ENCODE measurements around the gene ASPSCR1. TPM values are rescaled to one million over a fixed set of nuclear protein-coding genes. Genes with fewer than 3 reads are reported as not detected.

The ASPSCR1 gene
- total and polyA plus RNA-seq, 10 of the 15 experiments (the other 5 are each of a cell fraction or from before 2014, with no cell fraction given): 1.5 to 48.4 (median 25.4) TPM

GRCh38 chr17:82037092-82037888 is 59.9 kb downstream of the ASPSCR1 start, which contains the start of gene DCXR (continued):
- TF ChIP-seq ZNF592 (IDR thresholded peaks at IDR 0.05) (peak; percentile 48; the same call in 1 of the 2 replicates), ZBTB40 (IDR thresholded peaks at IDR 0.05; ENCODE audit: borderline replicate concordance) (no peak), KLF5 (IDR thresholded peaks at IDR 0.05; ENCODE audit: partially characterized antibody) (peak; percentile 66), NKRF (conservative IDR thresholded peaks at IDR 0.05) (peak; percentile 96), GATAD2B (conservative IDR thresholded peaks at IDR 0.05; ENCODE audit: low read depth) (peak; percentile 97), CHD4 (IDR thresholded peaks at IDR 0.05) (no peak), EED (IDR thresholded peaks at IDR 0.05; ENCODE audit: low read depth) (no peak), IKZF1 (conservative IDR thresholded peaks at IDR 0.05) (peak; percentile 80), ATF2 (IDR thresholded peaks at IDR 0.05; ENCODE audit: low read length) (no peak), SIN3A (IDR thresholded peaks at IDR 0.05; ENCODE audit: low read depth, low read length) (no peak; the same call in 1 of the 2 replicates), RCOR1 (conservative IDR thresholded peaks at IDR 0.05; ENCODE audit: low read depth, low read length) (no peak), PBX3 (IDR thresholded peaks at IDR 0.05; ENCODE audit: insufficient replicate concordance, low read depth, low read length) (peak; percentile 79), STAT1 (conservative IDR thresholded peaks at IDR 0.05) (0 out of 2 replicates have a peak, but pooled peaks have one; percentile 48), ZNF207 (IDR thresholded peaks at IDR 0.05; ENCODE audit: borderline replicate concordance) (peak; percentile 86), POLR2AphosphoS2 (IDR thresholded peaks at IDR 0.05; ENCODE audit: low read depth, low read length) (peak; percentile 87), CREB1 (IDR thresholded peaks at IDR 0.05; ENCODE audit: low read depth) (peak; percentile 50; the same call in 1 of the 2 replicates)
